ENCODE results near the gene NEK8.
A peak's percentile ranks its signal among the peaks of the same experiment; 100 is the strongest.

The NEK8 gene

GRCh38 chr17:28724500-28725165 is 4.0 kb upstream of the NEK8 start:
- H3K9me2 ChIP-seq (ENCODE audit: low read depth, low read length) = no peaks in the 10 kb centered on the region
- peaks cover 64% of the 10 kb centered on the region for H3K4me1 ChIP-seq (ENCODE audit: insufficient read depth, low read length, severe bottlenecking)
- no peak overlapping the region; the same call in 1 of the 2 replicates for H3K9ac ChIP-seq (ENCODE audit: low read length)
- H3F3A ChIP-seq (ENCODE audit: insufficient read depth, low read length) = peaks cover 20% of the 10 kb centered on the region
- H3K79me2 ChIP-seq (ENCODE audit: insufficient read depth, low read length) = peaks cover 18% of the 10 kb centered on the region
- TF ChIP-seq CTCF (IDR thresholded peaks at IDR 0.05; ENCODE audit: low read length) (no peak), EZH2 (IDR thresholded peaks at IDR 0.05; ENCODE audit: borderline replicate concordance, low read length) (no peak)
- no peak overlapping the region for H2AFZ ChIP-seq (ENCODE audit: low read length)
- no peaks in the 10 kb centered on the region for H3K9me3 ChIP-seq (ENCODE audit: low read length)
- H3K27me3 ChIP-seq (ENCODE audit: insufficient read depth, low read length) = no peaks in the 10 kb centered on the region
- H3K4me3 ChIP-seq (ENCODE audit: low read depth, low read length, poor library complexity, severe bottlenecking) = peak overlapping the region; percentile 66
- H3K4me2 ChIP-seq (ENCODE audit: low read length) = peak overlapping the region; percentile 87
- H3K36me3 ChIP-seq (ENCODE audit: insufficient read depth, low read length) = peaks cover 56% of the 10 kb centered on the region
- H4K20me1 ChIP-seq (ENCODE audit: insufficient read depth, low read length) = no peaks in the 10 kb centered on the region
- peak overlapping the region; percentile 89 for H3K27ac ChIP-seq (ENCODE audit: low read depth, low read length, poor library complexity, severe bottlenecking)

GRCh38 chr17:28725166-28725659 is 3.4 kb upstream of the NEK8 start:
- 0 out of 2 replicates have a peak, but pooled peaks have one; percentile 11 for TF ChIP-seq CTCF (IDR thresholded peaks at IDR 0.05; ENCODE audit: low read length)
- TF ChIP-seq EZH2 (IDR thresholded peaks at IDR 0.05; ENCODE audit: borderline replicate concordance, low read length) = no peak
- Histone ChIP-seq H3K36me3 (ENCODE audit: insufficient read depth, low read length) (peaks cover 53% of the 10 kb centered on the region), H3F3A (ENCODE audit: insufficient read depth, low read length) (peaks cover 20% of the 10 kb centered on the region), H3K4me1 (ENCODE audit: insufficient read depth, low read length, severe bottlenecking) (peaks cover 64% of the 10 kb centered on the region), H4K20me1 (ENCODE audit: insufficient read depth, low read length) (no peaks in the 10 kb centered on the region), H2AFZ (ENCODE audit: low read length) (no peak overlapping the region), H3K27me3 (ENCODE audit: insufficient read depth, low read length) (no peaks in the 10 kb centered on the region), H3K4me3 (ENCODE audit: low read depth, low read length, poor library complexity, severe bottlenecking) (peak overlapping the region; percentile 66), H3K4me2 (ENCODE audit: low read length) (peak overlapping the region; percentile 87), H3K9me2 (ENCODE audit: low read depth, low read length) (no peaks in the 10 kb centered on the region), H3K9me3 (ENCODE audit: low read length) (no peaks in the 10 kb centered on the region), H3K9ac (ENCODE audit: low read length) (peak overlapping the region; percentile 73), H3K27ac (ENCODE audit: low read depth, low read length, poor library complexity, severe bottlenecking) (peak overlapping the region; percentile 89), H3K79me2 (ENCODE audit: insufficient read depth, low read length) (peaks cover 15% of the 10 kb centered on the region)

GRCh38 chr17:28725660-28726225 is 2.8 kb upstream of the NEK8 start:
- Histone ChIP-seq H2AFZ (ENCODE audit: low read length) (no peak overlapping the region), H3K4me3 (ENCODE audit: low read depth, low read length, poor library complexity, severe bottlenecking) (peak overlapping the region; percentile 66), H3K79me2 (ENCODE audit: insufficient read depth, low read length) (peaks cover 9% of the 10 kb centered on the region), H3K9me2 (ENCODE audit: low read depth, low read length) (no peaks in the 10 kb centered on the region), H3K9me3 (ENCODE audit: low read length) (no peaks in the 10 kb centered on the region), H3K36me3 (ENCODE audit: insufficient read depth, low read length) (peaks cover 48% of the 10 kb centered on the region), H3F3A (ENCODE audit: insufficient read depth, low read length) (peaks cover 20% of the 10 kb centered on the region), H3K4me1 (ENCODE audit: insufficient read depth, low read length, severe bottlenecking) (peaks cover 64% of the 10 kb centered on the region), H3K4me2 (ENCODE audit: low read length) (peak overlapping the region; percentile 87), H3K27me3 (ENCODE audit: insufficient read depth, low read length) (no peaks in the 10 kb centered on the region), H4K20me1 (ENCODE audit: insufficient read depth, low read length) (no peaks in the 10 kb centered on the region), H3K9ac (ENCODE audit: low read length) (peak overlapping the region; percentile 73), H3K27ac (ENCODE audit: low read depth, low read length, poor library complexity, severe bottlenecking) (peak overlapping the region; percentile 89)
- TF ChIP-seq EZH2 (IDR thresholded peaks at IDR 0.05; ENCODE audit: borderline replicate concordance, low read length) (no peak), CTCF (IDR thresholded peaks at IDR 0.05; ENCODE audit: low read length) (no peak)

Measured in OCI-LY1 (cell line).